ENCODE measurements around the gene TNFSF8. TPM values are rescaled to one million over a fixed set of nuclear protein-coding genes. Genes with fewer than 3 reads are reported as not detected.

TNFSF8 gene
- polyA plus RNA-seq, 1 experiment = not detected

- no peak for TF ChIP-seq CTCF (IDR thresholded peaks at IDR 0.05; ENCODE audit: insufficient read depth, low read depth, low read length)
- H3K4me3 ChIP-seq (ENCODE audit: low read depth, low read length) = no peak overlapping the region
- H3K36me3 ChIP-seq (ENCODE audit: control insufficient read depth, insufficient read depth, low read length) = no peaks in the 10 kb centered on the region
- DNase-seq (ENCODE audit: low read depth) = no peak
- H3K27me3 ChIP-seq (ENCODE audit: control insufficient read depth, insufficient read depth, low read length) = no peaks in the 10 kb centered on the region; the same call in 1 of the 2 replicates
- ChIA-PET POLR2A (no interaction called here), CTCF (no interaction called here)
These were observed 35.2 kb upstream of the TNFSF8 start for GRCh38 chr9:114965564-114965963.

- ChIA-PET CTCF (no interaction called here), POLR2A (no interaction called here)
- no peak for TF ChIP-seq CTCF (IDR thresholded peaks at IDR 0.05; ENCODE audit: insufficient read depth, low read depth, low read length)
- H3K36me3 ChIP-seq (ENCODE audit: control insufficient read depth, insufficient read depth, low read length) = no peaks in the 10 kb centered on the region
- no peak overlapping the region for H3K4me3 ChIP-seq (ENCODE audit: low read depth, low read length)
- no peaks in the 10 kb centered on the region; the same call in 1 of the 2 replicates for H3K27me3 ChIP-seq (ENCODE audit: control insufficient read depth, insufficient read depth, low read length)
- DNase-seq (ENCODE audit: low read depth) = no peak
These were observed 32.4 kb upstream of the TNFSF8 start for GRCh38 chr9:114962809-114963208.

GRCh38 chr9:114960276-114960675 is 29.9 kb upstream of the TNFSF8 start:
- ChIA-PET CTCF (interaction anchor here (1.8 kb wide), 1 partner anchor 15 kb away, joined by 4 read pairs; no protein-coding TSS in a partner anchor), POLR2A (no interaction called here)
- Histone ChIP-seq H3K4me3 (ENCODE audit: low read depth, low read length) (no peak overlapping the region), H3K27me3 (ENCODE audit: control insufficient read depth, insufficient read depth, low read length) (no peaks in the 10 kb centered on the region; the same call in 1 of the 2 replicates), H3K36me3 (ENCODE audit: control insufficient read depth, insufficient read depth, low read length) (no peaks in the 10 kb centered on the region)
- no peak for TF ChIP-seq CTCF (IDR thresholded peaks at IDR 0.05; ENCODE audit: insufficient read depth, low read depth, low read length)
- DNase-seq (ENCODE audit: low read depth) = no peak

GRCh38 chr9:114958844-114959235 is 28.4 kb upstream of the TNFSF8 start:
- Histone ChIP-seq H3K36me3 (ENCODE audit: control insufficient read depth, insufficient read depth, low read length) (no peaks in the 10 kb centered on the region), H3K4me3 (ENCODE audit: low read depth, low read length) (no peak overlapping the region), H3K27me3 (ENCODE audit: control insufficient read depth, insufficient read depth, low read length) (no peaks in the 10 kb centered on the region; the same call in 1 of the 2 replicates)
- no peak for DNase-seq (ENCODE audit: low read depth)
- ChIA-PET POLR2A (no interaction called here), CTCF (no interaction called here)
- TF ChIP-seq CTCF (IDR thresholded peaks at IDR 0.05; ENCODE audit: insufficient read depth, low read depth, low read length) = no peak

GRCh38 chr9:114958021-114958843 is 27.8 kb upstream of the TNFSF8 start:
- no peaks in the 10 kb centered on the region; the same call in 1 of the 2 replicates for H3K27me3 ChIP-seq (ENCODE audit: control insufficient read depth, insufficient read depth, low read length)
- DNase-seq (ENCODE audit: low read depth) = no peak
- H3K4me3 ChIP-seq (ENCODE audit: low read depth, low read length) = no peak overlapping the region
- no peaks in the 10 kb centered on the region for H3K36me3 ChIP-seq (ENCODE audit: control insufficient read depth, insufficient read depth, low read length)
- ChIA-PET CTCF (no interaction called here), POLR2A (no interaction called here)
- TF ChIP-seq CTCF (IDR thresholded peaks at IDR 0.05; ENCODE audit: insufficient read depth, low read depth, low read length) = no peak

Data from BJ (cell line).